A549 (cell line): ENCODE measurements around the gene IQCB1. TPM values are rescaled to one million over a fixed set of nuclear protein-coding genes. Genes with fewer than 3 reads are reported as not detected.

Experiments
- ATAC-seq, 2 experiments: fragments of 200-7000 bp in 1 of 2; fragments of >200 bp in 1 of 2; cut with Nextera tagmentation in 1 of 2; cut with Tn5 transposase in 1 of 2; 3 replicates each; pipeline versions ENCODE4 v1.8.0 to v1.9.1; 2018 to 2020; ENCODE audit warnings: mild to moderate bottlenecking in 1 of 2, moderate library complexity in 1 of 2
- CTCF ChIA-PET: fragments of 300-600 bp; sonication (Branson Sonifier 250); formaldehyde crosslinking; extraction: SDS; loops from one replicate; lab custom pipeline; 2021; ENCODE audit warnings: antibody characterized with exemption, inconsistent platforms; lab: Yijun Ruan, JAX
- POLR2A ChIA-PET: fragments of 350-600 bp; formaldehyde crosslinking; extraction: SDS; loops from one replicate; lab custom pipeline; 2021; ENCODE audit warnings: antibody characterized with exemption, inconsistent platforms; lab: Yijun Ruan, JAX
- DNase-seq, 2 experiments: peaks; one replicate each; pipeline versions ENCODE4 v3.0.0 to v3.0.0-alpha.2; 2011 to 2016; ENCODE audit warnings: low read depth in 1 of 2, low spot score in 1 of 2
- FAIRE-seq: peaks from 2 replicates; lab custom pipeline; 2011; peaks lifted over from hg19 to GRCh38; lab: Jason Lieb, UNC
- H3K27ac ChIP-seq, 2 experiments: fragments of >200 bp; sonication (Bioruptor Twin); formaldehyde crosslinking; 3 replicates each; pipeline ENCODE4 v1.5.1; 2016 to 2017
- H3K4me1 ChIP-seq: fragments of >200 bp; sonication (Bioruptor Twin); formaldehyde crosslinking; 3 replicates; pipeline ENCODE4 v1.6.1; 2016
- H3K4me2 ChIP-seq: fragments of >200 bp; sonication (Bioruptor Twin); formaldehyde crosslinking; 3 replicates; pipeline ENCODE4 v1.6.1; 2016
- H3K4me3 ChIP-seq: fragments of >200 bp; sonication (Bioruptor Twin); formaldehyde crosslinking; 3 replicates; pipeline ENCODE4 v1.5.1; 2016
- H3K9me3 ChIP-seq: fragments of >200 bp; sonication (Bioruptor Twin); formaldehyde crosslinking; 3 replicates; pipeline ENCODE4 v1.6.1; 2016
- ATOH8 ChIP-seq: fragments of 250-450 bp; sonication (Bioruptor Pico); IDR thresholded peaks from 2 replicates; pipeline ENCODE4 v1.5.0; 2020; ENCODE audit warnings: low read depth, mild to moderate bottlenecking, moderate library complexity
- CBX8 ChIP-seq: fragments of 200-600 bp; sonication (generic); IDR thresholded peaks from 2 replicates; pipeline ENCODE4 v1.6.1; 2016
- CHD2 ChIP-seq: fragments of 150-350 bp; IDR thresholded peaks from 2 replicates; pipeline ENCODE4 v1.6.1; 2014; ENCODE audit warnings: low read length; ENCODE audit not compliant: partially characterized antibody
- CHD4 ChIP-seq: fragments of 200-600 bp; sonication (generic); IDR thresholded peaks from 2 replicates; pipeline ENCODE4 v1.6.1; 2016; ENCODE audit warnings: antibody characterized with exemption, mild to moderate bottlenecking, borderline replicate concordance
- CTCF ChIP-seq: fragments of >200 bp; sonication (Bioruptor Twin); formaldehyde crosslinking; IDR thresholded peaks from 3 replicates; pipeline ENCODE4 v1.5.1; 2016
- EHMT2 ChIP-seq: fragments of 200-600 bp; sonication (generic); IDR thresholded peaks from 2 replicates; pipeline ENCODE4 v1.6.1; 2016; ENCODE audit warnings: antibody characterized with exemption, low read depth, mild to moderate bottlenecking, moderate library complexity
- EP300 ChIP-seq, 2 experiments: fragments of >200 bp; sonication (Bioruptor Twin); formaldehyde crosslinking; IDR thresholded peaks; 2 replicates in 1 of 2; 3 replicates in 1 of 2; pipeline ENCODE4 v1.6.1; 2016 to 2017
- ESRRA ChIP-seq: fragments of 150-350 bp; IDR thresholded peaks from 2 replicates; pipeline ENCODE4 v1.6.1; 2014; ENCODE audit warnings: mild to moderate bottlenecking, low read length, borderline replicate concordance
- FOSB ChIP-seq: fragments of 250-450 bp; sonication (Bioruptor Pico); IDR thresholded peaks from 2 replicates; pipeline ENCODE4 v1.5.0; 2020; ENCODE audit warnings: mild to moderate bottlenecking, moderate library complexity
- FOSL2 ChIP-seq, 2 experiments: fragments of 450-650 bp in 1 of 2; fragments of >200 bp in 1 of 2; sonication (Bioruptor Twin) in 1 of 2; formaldehyde crosslinking; IDR thresholded peaks; 2 replicates each; pipeline versions ENCODE4 v1.5.0 to v1.6.1; 2016 to 2020; ENCODE audit warnings: mild to moderate bottlenecking in 1 of 2, moderate library complexity in 1 of 2
- FOXS1 ChIP-seq: fragments of 250-450 bp; sonication (Bioruptor Pico); IDR thresholded peaks from 2 replicates; pipeline ENCODE4 v1.5.0; 2020; ENCODE audit warnings: mild to moderate bottlenecking, moderate library complexity
- HOXA7 ChIP-seq: fragments of 250-450 bp; sonication (Bioruptor Pico); IDR thresholded peaks from 2 replicates; pipeline ENCODE4 v1.5.0; 2020; ENCODE audit warnings: mild to moderate bottlenecking, moderate library complexity
- KDM1A ChIP-seq: fragments of 200-600 bp; sonication (generic); IDR thresholded peaks from 2 replicates; pipeline ENCODE4 v1.6.1; 2016; ENCODE audit warnings: low read depth, mild to moderate bottlenecking
- MAFK ChIP-seq: fragments of 450-650 bp; IDR thresholded peaks from 2 replicates; pipeline ENCODE4 v1.6.1; 2014; ENCODE audit not compliant: partially characterized antibody
- MAZ ChIP-seq: fragments of 150-350 bp; IDR thresholded peaks from 2 replicates; pipeline ENCODE4 v1.6.1; 2014; ENCODE audit warnings: antibody characterized with exemption, low read depth, low read length, borderline replicate concordance
- MYC ChIP-seq: IDR thresholded peaks from 2 replicates; pipeline ENCODE4 v1.6.1; 2012; ENCODE audit warnings: mild to moderate bottlenecking, inconsistent platforms, low read length, improper control_type of control experiment, borderline replicate concordance
- NFE2L2 ChIP-seq: fragments of 150-350 bp; conservative IDR thresholded peaks from 2 replicates; pipeline ENCODE4 v1.6.1; 2014; ENCODE audit warnings: low read length
- NPAS2 ChIP-seq: fragments of 250-450 bp; sonication (Bioruptor Pico); IDR thresholded peaks from 2 replicates; pipeline ENCODE4 v1.8.0; 2022; ENCODE audit warnings: mild to moderate bottlenecking, moderate library complexity, borderline replicate concordance
- NR3C1 ChIP-seq: fragments of >200 bp; sonication (Bioruptor Twin); formaldehyde crosslinking; IDR thresholded peaks from 3 replicates; pipeline ENCODE4 v1.6.1; 2017
- POLR2A ChIP-seq: IDR thresholded peaks from 2 replicates; pipeline ENCODE4 v1.6.1; 2012; ENCODE audit warnings: mild to moderate bottlenecking, low read length
- POLR2AphosphoS2 ChIP-seq: conservative IDR thresholded peaks from 2 replicates; pipeline ENCODE4 v1.6.1; 2012; ENCODE audit warnings: low read length, improper control_type of control experiment, inconsistent platforms
- RAD21 ChIP-seq, 2 experiments: fragments of >200 bp in 1 of 2; sonication (Bioruptor Twin) in 1 of 2; formaldehyde crosslinking in 1 of 2; IDR thresholded peaks in 1 of 2; conservative IDR thresholded peaks in 1 of 2; 2 replicates in 1 of 2; 3 replicates in 1 of 2; pipeline ENCODE4 v1.6.1; 2012 to 2018; ENCODE audit warnings: inconsistent platforms in 1 of 2
- RNF2 ChIP-seq: fragments of 200-600 bp; sonication (generic); IDR thresholded peaks from 2 replicates; pipeline ENCODE4 v1.6.1; 2016; ENCODE audit warnings: low read depth, mild to moderate bottlenecking, antibody characterized with exemption, moderate library complexity, borderline replicate concordance
- SREBF2 ChIP-seq: fragments of 450-650 bp; IDR thresholded peaks from 2 replicates; pipeline ENCODE4 v1.6.1; 2014; ENCODE audit warnings: mild to moderate bottlenecking, moderate library complexity
- TP53 ChIP-seq: fragments of 250-450 bp; sonication (Bioruptor Pico); IDR thresholded peaks from 2 replicates; pipeline ENCODE4 v1.5.0; 2021; ENCODE audit warnings: mild to moderate bottlenecking, moderate library complexity
- ZFP36 ChIP-seq: fragments of 450-650 bp; IDR thresholded peaks from 2 replicates; pipeline ENCODE4 v1.6.1; 2014; ENCODE audit warnings: borderline replicate concordance; ENCODE audit not compliant: partially characterized antibody
- ZNF302 ChIP-seq: fragments of 250-450 bp; sonication (Bioruptor Pico); IDR thresholded peaks from 2 replicates; pipeline ENCODE4 v1.9.0; 2021; ENCODE audit warnings: inconsistent platforms, mild to moderate bottlenecking, moderate library complexity
- ZSCAN20 ChIP-seq: fragments of 250-450 bp; sonication (Bioruptor Pico); IDR thresholded peaks from 2 replicates; pipeline ENCODE4 v1.8.0; 2022; ENCODE audit warnings: mild to moderate bottlenecking, moderate library complexity
- WGBS: methylation state at CpG from one replicate; pipeline ENCODE4 v1.1.6; 2017; ENCODE audit errors: missing lambda C conversion rate; 5-methylcytosine and 5-hydroxymethylcytosine counted together
- polyA plus RNA-seq, 4 experiments: library from polyadenylated mRNA; depleted of rRNA in 3 of 4; stranded (reverse); fragments of >200 nt; fragmentation: RNase III in 1 of 4; extraction: RNeasy Plus Mini Kit Qiagen cat#74134 plus additional on column Dnase treatment in 1 of 4; gene quantifications; 2 replicates in 3 of 4; 3 replicates in 1 of 4; pipeline ENCODE4 v1.2.3, GENCODE V29; 2011 to 2017
- TF ChIP-seq, protein P1 (sequence below): IDR thresholded peaks from 2 replicates; pipeline ENCODE4 v1.6.1; 2012; ENCODE audit warnings: low read depth, borderline replicate concordance
- TF ChIP-seq, protein P2 (sequence below): fragments of 200-600 bp; sonication (generic); IDR thresholded peaks from 2 replicates; pipeline ENCODE4 v1.6.1; 2016; ENCODE audit warnings: antibody characterized with exemption, mild to moderate bottlenecking, moderate library complexity

Gene IQCB1
- polyA plus RNA-seq, 2 of the 4 experiments (the other 2 are of a cell fraction), result 22.1 to 34.3 TPM

DNA sequence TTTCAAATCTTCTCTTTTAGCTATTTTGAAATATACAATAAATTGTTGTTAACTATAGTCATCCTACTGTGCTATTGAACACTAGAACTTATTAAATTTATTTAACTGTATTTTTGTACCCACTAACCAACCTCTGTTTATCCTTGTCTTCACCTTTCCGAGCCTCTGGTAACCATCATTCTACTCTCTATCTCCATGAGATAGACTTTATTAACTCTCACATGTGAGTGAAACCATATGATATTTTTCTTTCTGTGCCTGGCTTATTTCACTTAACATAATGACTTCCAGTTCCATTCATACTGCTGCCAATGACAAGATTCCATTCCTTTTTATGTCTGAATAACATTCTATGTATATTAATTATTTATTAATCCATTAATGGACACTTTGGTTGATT lies 43.6 kb upstream of the IQCB1 start (continued):
- no peak for TF ChIP-seq TP53
- TF ChIP-seq ZNF302 (CRISPR knock-in tag), result no peak

DNA sequence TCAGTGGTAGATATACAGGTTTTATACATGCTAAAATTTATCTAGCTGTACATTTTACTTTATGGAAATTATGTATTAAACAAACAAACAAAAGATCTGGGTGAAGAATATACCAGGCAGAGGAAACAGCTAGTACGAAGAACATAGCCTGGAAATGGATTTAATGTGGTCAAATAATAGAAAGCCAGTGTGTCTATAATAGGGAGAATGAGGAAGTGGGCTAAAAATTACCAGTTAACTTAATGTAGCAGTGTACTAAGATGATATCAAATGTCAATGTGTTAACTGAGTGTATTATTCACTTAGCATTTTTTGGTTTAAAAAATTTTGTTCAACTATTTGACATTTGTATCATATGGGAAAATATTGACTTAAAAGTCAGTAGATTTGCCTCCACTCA lies 36.6 kb upstream of the IQCB1 start:
- Histone ChIP-seq H3K27ac (no peak overlapping the region), H3K9me3 (no peaks in the 10 kb centered on the region), H3K4me1 (no peaks in the 10 kb centered on the region), H3K4me3 (no peak overlapping the region), H3K4me2 (no peak overlapping the region)
- DNase-seq (no peak), FAIRE-seq (no peak), ATAC-seq (no peak)
- WGBS, result 48% methylated on average over 1 of the region's 1 CpG
- ChIA-PET CTCF (no interaction called here), POLR2A (no interaction called here)
- no peak for TF ChIP-seq MAFK
- no peak for TF ChIP-seq TP53
- TF ChIP-seq POLR2AphosphoS2, result no peak
- TF ChIP-seq ATOH8 (CRISPR knock-in tag), result no peak
- no peak for TF ChIP-seq NFE2L2
- no peak for TF ChIP-seq SREBF2
- TF ChIP-seq HOXA7 (CRISPR knock-in tag), result no peak
- no peak for TF ChIP-seq CBX8
- TF ChIP-seq RNF2, result no peak
- no peak for TF ChIP-seq RAD21 (conservative IDR thresholded peaks at IDR 0.05 in 1 of 2, IDR thresholded peaks at IDR 0.05 in 1 of 2)
- TF ChIP-seq, protein P1, sequence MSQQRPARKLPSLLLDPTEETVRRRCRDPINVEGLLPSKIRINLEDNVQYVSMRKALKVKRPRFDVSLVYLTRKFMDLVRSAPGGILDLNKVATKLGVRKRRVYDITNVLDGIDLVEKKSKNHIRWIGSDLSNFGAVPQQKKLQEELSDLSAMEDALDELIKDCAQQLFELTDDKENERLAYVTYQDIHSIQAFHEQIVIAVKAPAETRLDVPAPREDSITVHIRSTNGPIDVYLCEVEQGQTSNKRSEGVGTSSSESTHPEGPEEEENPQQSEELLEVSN, result no peak
- TF ChIP-seq CTCF, result no peak

DNA sequence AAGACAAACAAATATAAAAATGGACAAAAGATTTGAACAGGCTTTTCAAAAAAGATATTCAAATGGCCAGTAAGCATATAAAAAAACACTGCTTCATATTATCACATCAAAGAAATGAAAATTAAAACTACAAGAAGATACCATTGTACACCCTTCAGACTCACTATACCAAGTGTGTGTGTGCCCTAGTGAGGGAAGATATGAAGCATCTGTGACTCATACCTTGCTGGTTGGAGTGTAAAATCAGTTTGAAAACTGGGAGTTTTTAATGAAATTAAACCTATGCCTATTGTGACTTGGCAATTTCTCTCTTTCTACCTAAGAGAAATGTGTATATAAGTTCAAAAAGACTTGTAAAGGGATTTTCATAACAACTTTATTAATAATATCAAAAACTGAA lies 35.9 kb upstream of the IQCB1 start:
- ChIA-PET POLR2A (no interaction called here), CTCF (no interaction called here)
- FAIRE-seq, result no peak
- no peak for ATAC-seq
- Histone ChIP-seq H3K27ac (no peak overlapping the region), H3K4me3 (no peak overlapping the region), H3K4me1 (no peaks in the 10 kb centered on the region), H3K4me2 (no peak overlapping the region), H3K9me3 (no peaks in the 10 kb centered on the region)
- DNase-seq, result no peak
- no peak for TF ChIP-seq KDM1A
- TF ChIP-seq ZFP36, result no peak
- no peak for TF ChIP-seq FOSB
- TF ChIP-seq RNF2, result no peak
- no peak for TF ChIP-seq ESRRA
- no peak for TF ChIP-seq FOXS1 (CRISPR knock-in tag)
- no peak for TF ChIP-seq ZSCAN20 (CRISPR knock-in tag)
- no peak for TF ChIP-seq MYC
- no peak for TF ChIP-seq NR3C1
- TF ChIP-seq POLR2A, result no peak
- no peak for TF ChIP-seq EHMT2
- no peak for TF ChIP-seq FOSL2 (IDR thresholded peaks at IDR 0.05)
- no peak for TF ChIP-seq FOSL2 (CRISPR knock-in tag; IDR thresholded peaks at IDR 0.05)
- TF ChIP-seq ZNF302 (CRISPR knock-in tag), result no peak
- no peak for TF ChIP-seq NPAS2 (CRISPR knock-in tag)
- TF ChIP-seq EP300 (IDR thresholded peaks at IDR 0.05), result no peak
- TF ChIP-seq MAZ, result no peak
- TF ChIP-seq, protein P2, sequence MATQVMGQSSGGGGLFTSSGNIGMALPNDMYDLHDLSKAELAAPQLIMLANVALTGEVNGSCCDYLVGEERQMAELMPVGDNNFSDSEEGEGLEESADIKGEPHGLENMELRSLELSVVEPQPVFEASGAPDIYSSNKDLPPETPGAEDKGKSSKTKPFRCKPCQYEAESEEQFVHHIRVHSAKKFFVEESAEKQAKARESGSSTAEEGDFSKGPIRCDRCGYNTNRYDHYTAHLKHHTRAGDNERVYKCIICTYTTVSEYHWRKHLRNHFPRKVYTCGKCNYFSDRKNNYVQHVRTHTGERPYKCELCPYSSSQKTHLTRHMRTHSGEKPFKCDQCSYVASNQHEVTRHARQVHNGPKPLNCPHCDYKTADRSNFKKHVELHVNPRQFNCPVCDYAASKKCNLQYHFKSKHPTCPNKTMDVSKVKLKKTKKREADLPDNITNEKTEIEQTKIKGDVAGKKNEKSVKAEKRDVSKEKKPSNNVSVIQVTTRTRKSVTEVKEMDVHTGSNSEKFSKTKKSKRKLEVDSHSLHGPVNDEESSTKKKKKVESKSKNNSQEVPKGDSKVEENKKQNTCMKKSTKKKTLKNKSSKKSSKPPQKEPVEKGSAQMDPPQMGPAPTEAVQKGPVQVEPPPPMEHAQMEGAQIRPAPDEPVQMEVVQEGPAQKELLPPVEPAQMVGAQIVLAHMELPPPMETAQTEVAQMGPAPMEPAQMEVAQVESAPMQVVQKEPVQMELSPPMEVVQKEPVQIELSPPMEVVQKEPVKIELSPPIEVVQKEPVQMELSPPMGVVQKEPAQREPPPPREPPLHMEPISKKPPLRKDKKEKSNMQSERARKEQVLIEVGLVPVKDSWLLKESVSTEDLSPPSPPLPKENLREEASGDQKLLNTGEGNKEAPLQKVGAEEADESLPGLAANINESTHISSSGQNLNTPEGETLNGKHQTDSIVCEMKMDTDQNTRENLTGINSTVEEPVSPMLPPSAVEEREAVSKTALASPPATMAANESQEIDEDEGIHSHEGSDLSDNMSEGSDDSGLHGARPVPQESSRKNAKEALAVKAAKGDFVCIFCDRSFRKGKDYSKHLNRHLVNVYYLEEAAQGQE, result no peak
- no peak for TF ChIP-seq CHD4
- TF ChIP-seq CHD2, result no peak
- TF ChIP-seq, protein P1, result no peak
